Mesenchymal stem cell (in vitro differentiated cells and primary cell): Measurements from ENCODE around the gene CERS6.
A peak's percentile ranks its signal among the peaks of the same experiment; 100 is the strongest.

Source experiments
- DNase-seq: peaks from one replicate; pipeline ENCODE4 v3.0.0-alpha.2; 2013
- H2AFZ ChIP-seq: one replicate; pipeline ENCODE4 v1.6.1; 2013; ENCODE audit warnings: low read depth, mild to moderate bottlenecking, control low read depth, inconsistent platforms, low read length, moderate library complexity
- H2AK5ac ChIP-seq: 2 replicates; pipeline ENCODE4 v1.6.1; 2013; ENCODE audit warnings: low read length, moderate library complexity, mild to moderate bottlenecking, inconsistent platforms; ENCODE audit not compliant: severe bottlenecking
- H2BK120ac ChIP-seq: one replicate; pipeline ENCODE4 v1.6.1; 2013; ENCODE audit warnings: low read depth, mild to moderate bottlenecking, inconsistent platforms, low read length, moderate library complexity
- H2BK12ac ChIP-seq, 2 experiments: one replicate each; pipeline ENCODE4 v1.6.1; 2013; ENCODE audit warnings: inconsistent platforms in 2 of 2, low read length in 2 of 2, mild to moderate bottlenecking in 2 of 2, moderate library complexity in 2 of 2, control low read depth in 1 of 2
- H2BK15ac ChIP-seq: one replicate; pipeline ENCODE4 v1.6.1; 2013; ENCODE audit warnings: mild to moderate bottlenecking, low read depth, inconsistent platforms; ENCODE audit not compliant: poor library complexity, severe bottlenecking
- H2BK5ac ChIP-seq: 2 replicates; pipeline ENCODE4 v1.6.1; 2013; ENCODE audit warnings: low read depth, mild to moderate bottlenecking, low read length, control low read depth, inconsistent platforms; ENCODE audit not compliant: poor library complexity, severe bottlenecking
- H3K14ac ChIP-seq, 2 experiments: one replicate each; pipeline ENCODE4 v1.6.1; 2013; ENCODE audit warnings: inconsistent platforms in 2 of 2, low read length in 2 of 2, control low read depth in 1 of 2, mild to moderate bottlenecking in 1 of 2, moderate library complexity in 1 of 2
- H3K18ac ChIP-seq, 2 experiments: one replicate each; pipeline ENCODE4 v1.6.1; 2013; ENCODE audit warnings: inconsistent platforms in 2 of 2, low read length in 2 of 2, control low read depth in 1 of 2, low read depth in 1 of 2, mild to moderate bottlenecking in 1 of 2
- H3K23ac ChIP-seq, 2 experiments: one replicate each; pipeline ENCODE4 v1.6.1; 2013; ENCODE audit warnings: inconsistent platforms in 2 of 2, low read length in 2 of 2, mild to moderate bottlenecking in 2 of 2, moderate library complexity in 2 of 2, control low read depth in 1 of 2
- H3K27ac ChIP-seq: 2 replicates; pipeline ENCODE4 v1.5.1; 2013; ENCODE audit warnings: mild to moderate bottlenecking, moderate library complexity, low read length, control low read depth, inconsistent platforms; ENCODE audit not compliant: poor library complexity, severe bottlenecking
- H3K27me3 ChIP-seq, 2 experiments: 2 replicates each; pipeline versions ENCODE4 v1.6.1 to v1.7.0; 2013; ENCODE audit warnings: low read length in 2 of 2, mild to moderate bottlenecking in 2 of 2, moderate library complexity in 2 of 2, control low read depth in 1 of 2, inconsistent platforms in 1 of 2; ENCODE audit not compliant: control insufficient read depth in 1 of 2, insufficient read depth in 1 of 2
- H3K36me3 ChIP-seq, 2 experiments: 2 replicates each; pipeline versions ENCODE4 v1.6.1 to v1.7.0; 2013; ENCODE audit warnings: low read length in 2 of 2, control low read depth in 1 of 2, inconsistent platforms in 1 of 2, low read depth in 1 of 2, mild to moderate bottlenecking in 1 of 2; ENCODE audit not compliant: insufficient read depth in 2 of 2, control insufficient read depth in 1 of 2
- H3K4ac ChIP-seq, 2 experiments: one replicate each; pipeline ENCODE4 v1.6.1; 2013; ENCODE audit warnings: inconsistent platforms in 2 of 2, low read length in 2 of 2, mild to moderate bottlenecking in 2 of 2, moderate library complexity in 2 of 2, control low read depth in 1 of 2, low read depth in 1 of 2
- H3K4me1 ChIP-seq: 2 replicates; pipeline ENCODE4 v1.6.1; 2013; ENCODE audit warnings: low read depth, low read length, control low read depth; ENCODE audit not compliant: control insufficient read depth, insufficient read depth
- H3K4me2 ChIP-seq: 2 replicates; pipeline ENCODE4 v1.6.1; 2013; ENCODE audit warnings: low read length, mild to moderate bottlenecking, inconsistent platforms; ENCODE audit not compliant: poor library complexity, severe bottlenecking
- H3K4me3 ChIP-seq, 2 experiments: 2 replicates each; pipeline versions ENCODE4 v1.5.1 to v1.7.0; 2013; ENCODE audit warnings: low read length in 2 of 2, mild to moderate bottlenecking in 2 of 2, control low read depth in 1 of 2, low read depth in 1 of 2; ENCODE audit not compliant: insufficient read depth in 1 of 2
- H3K79me1 ChIP-seq: replicated peaks from 2 replicates; pipeline ENCODE4 v1.6.1; 2013; ENCODE audit warnings: mild to moderate bottlenecking, control low read depth, low read length, inconsistent platforms; ENCODE audit not compliant: poor library complexity, severe bottlenecking
- H3K9ac ChIP-seq: 2 replicates; pipeline ENCODE4 v1.7.0; 2013; ENCODE audit warnings: mild to moderate bottlenecking, low read length, moderate library complexity
- H3K9me3 ChIP-seq: 2 replicates; pipeline ENCODE4 v1.7.0; 2013; ENCODE audit warnings: mild to moderate bottlenecking, low read length; ENCODE audit not compliant: control insufficient read depth
- H4K8ac ChIP-seq: one replicate; pipeline ENCODE4 v1.6.1; 2013; ENCODE audit warnings: inconsistent platforms, mild to moderate bottlenecking, low read length, moderate library complexity
- H4K91ac ChIP-seq: one replicate; pipeline ENCODE4 v1.6.1; 2013; ENCODE audit warnings: mild to moderate bottlenecking, low read length, inconsistent platforms
- WGBS: methylation state at CpG from one replicate; pipeline ENCODE4 v1.1.7; 2013; ENCODE audit warnings: mixed read lengths; 5-methylcytosine and 5-hydroxymethylcytosine counted together

The CERS6 gene

DNA sequence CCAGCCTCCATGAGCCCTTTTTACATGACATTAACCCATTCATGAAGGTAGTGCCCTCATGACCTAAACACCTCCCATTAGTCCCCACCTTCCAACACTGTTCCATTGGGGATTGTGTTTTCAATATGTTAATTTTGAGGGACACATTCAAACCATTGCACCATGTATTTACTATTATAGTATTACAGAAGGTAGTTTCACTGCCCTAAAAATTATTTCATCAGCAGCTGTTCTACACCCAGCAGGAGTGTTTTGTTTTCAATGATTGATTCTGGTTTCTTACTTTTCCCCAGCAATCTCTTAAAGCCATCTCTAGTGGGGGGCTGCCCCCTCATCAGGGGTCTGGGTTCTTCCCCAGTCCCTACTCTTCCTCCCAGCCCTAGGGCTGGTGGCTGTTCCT, 71.9 kb downstream of the CERS6 start:
- H2BK15ac ChIP-seq: no peak overlapping the region
- peak overlapping the region; percentile 1 to 69 for H3K18ac ChIP-seq
- H3K9ac ChIP-seq: no peak overlapping the region
- H3K27me3 ChIP-seq: no peaks in the 10 kb centered on the region
- peaks cover 26% of the 10 kb centered on the region for H3K79me1 ChIP-seq
- H3K23ac ChIP-seq: no peak overlapping the region
- H4K91ac ChIP-seq: no peak overlapping the region
- no peak overlapping the region for H2BK5ac ChIP-seq
- no peak overlapping the region for H3K4me2 ChIP-seq
- peak overlapping the region in 1 of 2 experiments; percentile 67 for H3K4ac ChIP-seq
- peaks cover 1% of the 10 kb centered on the region for H3K4me1 ChIP-seq
- no peaks in the 10 kb centered on the region for H3K9me3 ChIP-seq
- no peak overlapping the region for H3K4me3 ChIP-seq
- no peak overlapping the region for H3K14ac ChIP-seq
- H3K36me3 ChIP-seq: no peaks in the 10 kb centered on the region
- no peak overlapping the region for H2BK120ac ChIP-seq
- H4K8ac ChIP-seq: no peak overlapping the region
- no peak overlapping the region for H3K27ac ChIP-seq
- DNase-seq: no peak
- no peak overlapping the region for H2BK12ac ChIP-seq
- no peak overlapping the region for H2AFZ ChIP-seq
- H2AK5ac ChIP-seq: no peak overlapping the region

DNA sequence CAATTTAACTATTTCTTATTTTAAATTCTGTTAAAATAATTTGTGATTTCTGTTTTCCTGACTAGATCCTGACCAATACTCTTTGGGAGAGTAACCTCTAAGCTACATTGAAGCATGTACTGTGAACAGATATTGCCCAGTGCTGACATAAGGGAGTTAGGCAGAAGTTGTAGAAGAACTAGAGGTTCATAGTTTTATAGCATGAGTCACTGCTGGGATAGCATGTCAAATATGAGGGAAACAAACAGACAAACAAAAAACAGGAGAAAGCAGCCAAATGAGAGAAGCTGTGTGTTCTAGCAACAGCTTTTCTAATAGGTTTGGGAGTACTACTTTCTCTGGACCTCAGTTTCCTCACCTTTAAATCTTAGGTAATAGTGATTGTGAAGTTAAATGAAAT, 72.4 kb downstream of the CERS6 start:
- H2BK5ac ChIP-seq: no peak overlapping the region
- no peak overlapping the region for H3K9ac ChIP-seq
- H3K79me1 ChIP-seq: peaks cover 27% of the 10 kb centered on the region
- no peak overlapping the region for H3K4me2 ChIP-seq
- DNase-seq: no peak
- H3K4me3 ChIP-seq: no peak overlapping the region
- H3K27me3 ChIP-seq: no peaks in the 10 kb centered on the region
- peaks cover 1% of the 10 kb centered on the region for H3K4me1 ChIP-seq
- no peak overlapping the region for H2BK15ac ChIP-seq
- no peak overlapping the region for H4K8ac ChIP-seq
- no peak overlapping the region for H3K4ac ChIP-seq
- H3K23ac ChIP-seq: no peak overlapping the region
- no peak overlapping the region for H3K14ac ChIP-seq
- no peak overlapping the region for H2BK12ac ChIP-seq
- H2AFZ ChIP-seq: no peak overlapping the region
- no peak overlapping the region for H3K18ac ChIP-seq
- H2AK5ac ChIP-seq: no peak overlapping the region
- no peak overlapping the region for H4K91ac ChIP-seq
- H3K9me3 ChIP-seq: no peaks in the 10 kb centered on the region
- H3K27ac ChIP-seq: no peak overlapping the region
- no peak overlapping the region for H2BK120ac ChIP-seq
- H3K36me3 ChIP-seq: no peaks in the 10 kb centered on the region

DNA sequence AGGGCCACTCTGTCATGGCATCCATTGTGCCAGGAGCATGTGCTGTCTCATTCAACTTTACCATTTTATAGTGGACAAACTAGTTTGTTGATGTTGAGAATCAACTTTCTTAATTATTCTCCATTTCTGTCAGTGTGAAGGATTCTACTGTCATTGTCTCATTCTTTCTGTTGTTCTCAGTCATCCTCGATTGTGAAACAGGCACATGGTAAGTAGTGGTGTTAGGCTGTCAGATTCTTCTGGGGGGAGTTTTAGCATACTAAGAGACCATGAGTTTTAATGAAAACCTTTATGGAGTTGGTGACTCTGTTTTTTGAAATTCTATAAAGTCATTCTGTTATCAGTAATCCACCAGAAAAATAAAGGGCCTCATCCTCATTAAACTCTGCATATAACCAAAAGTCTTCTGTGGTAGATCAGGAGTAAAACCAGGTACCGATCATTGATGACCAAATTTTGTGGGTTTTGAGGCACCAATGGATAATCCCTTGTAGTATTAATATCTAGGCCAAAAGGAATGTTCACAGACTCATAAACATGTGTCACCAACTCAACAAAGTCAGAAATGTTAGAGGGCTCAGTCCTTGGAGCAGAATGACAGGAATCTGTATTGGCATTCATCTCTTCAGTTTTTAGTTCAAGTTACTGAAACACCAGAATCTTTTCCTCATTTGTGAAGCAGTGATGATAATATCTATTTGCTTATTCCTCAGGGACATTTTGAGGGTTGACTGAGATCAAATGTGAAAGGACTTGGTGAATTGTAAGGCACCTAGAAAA, 73.2 kb downstream of the CERS6 start:
- Histone ChIP-seq H3K18ac (no peak overlapping the region), H2BK5ac (no peak overlapping the region), H2BK120ac (no peak overlapping the region), H3K27me3 (no peaks in the 10 kb centered on the region), H3K23ac (no peak overlapping the region), H2BK15ac (no peak overlapping the region), H3K4me3 (no peak overlapping the region), H3K4me1 (peaks cover 1% of the 10 kb centered on the region), H3K9me3 (no peaks in the 10 kb centered on the region), H2AK5ac (no peak overlapping the region), H3K9ac (no peak overlapping the region), H4K8ac (no peak overlapping the region), H4K91ac (no peak overlapping the region), H3K14ac (no peak overlapping the region), H3K27ac (no peak overlapping the region), H2AFZ (no peak overlapping the region), H2BK12ac (no peak overlapping the region), H3K4me2 (no peak overlapping the region), H3K4ac (no peak overlapping the region), H3K79me1 (peaks cover 27% of the 10 kb centered on the region), H3K36me3 (no peaks in the 10 kb centered on the region)
- WGBS: 89% methylated on average over 2 of the region's 2 CpGs
- no peak for DNase-seq

DNA sequence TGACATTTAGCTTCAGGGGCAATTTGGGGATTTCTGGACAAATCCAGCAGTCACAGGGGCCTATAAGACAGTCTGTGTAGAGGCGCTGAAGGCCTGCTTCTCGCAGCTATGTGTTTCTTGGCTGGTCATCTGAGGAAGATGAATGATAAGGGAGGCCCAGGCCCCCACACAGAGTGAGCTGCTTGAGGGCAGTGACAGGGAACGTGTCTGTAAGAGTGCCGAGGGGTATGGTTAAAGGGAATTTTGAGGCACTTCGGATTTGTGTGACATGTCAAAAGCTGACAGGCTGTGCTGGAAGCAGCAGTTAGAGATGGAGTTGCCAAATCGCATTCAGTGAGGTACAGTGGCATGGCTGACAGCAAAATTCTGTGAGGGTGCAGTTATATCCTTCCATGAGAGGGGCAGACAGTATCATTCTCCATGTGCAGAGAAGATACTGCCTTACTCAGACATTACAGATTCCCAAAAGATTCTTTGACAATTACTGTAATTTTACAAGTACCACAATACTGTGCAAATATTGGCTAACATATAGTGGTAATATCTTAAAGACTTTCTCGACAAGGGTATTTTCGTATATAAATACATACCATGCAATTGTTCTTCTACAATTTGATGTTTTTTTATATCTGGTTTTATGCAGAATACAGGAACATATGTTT, 74.0 kb downstream of the CERS6 start:
- Histone ChIP-seq H2BK15ac (no peak overlapping the region), H2AFZ (no peak overlapping the region), H3K4me2 (no peak overlapping the region), H3K4me1 (peaks cover 1% of the 10 kb centered on the region), H3K4ac (no peak overlapping the region), H2BK12ac (peak overlapping the region in 1 of 2 experiments; percentile 12), H3K27ac (no peak overlapping the region), H4K8ac (peak overlapping the region; percentile 43), H3K4me3 (no peak overlapping the region), H3K23ac (no peak overlapping the region), H2BK120ac (peak overlapping the region; percentile 45), H2BK5ac (no peak overlapping the region), H3K27me3 (no peaks in the 10 kb centered on the region), H3K14ac (no peak overlapping the region), H3K18ac (peak overlapping the region in 1 of 2 experiments; percentile 54), H3K79me1 (peaks cover 28% of the 10 kb centered on the region), H3K9me3 (no peaks in the 10 kb centered on the region), H3K9ac (no peak overlapping the region), H2AK5ac (no peak overlapping the region), H4K91ac (peak overlapping the region; percentile 9), H3K36me3 (no peaks in the 10 kb centered on the region)
- WGBS: 48% methylated on average over 6 of the region's 8 CpGs
- no peak for DNase-seq
